ENCODE measurements around the gene ATE1.
"Not testable (repeated sequence)": the region's sequence is repeated elsewhere in the genome, so short reads cannot be mapped to it uniquely, and the experiment has no call there.

ATE1 gene

DNA sequence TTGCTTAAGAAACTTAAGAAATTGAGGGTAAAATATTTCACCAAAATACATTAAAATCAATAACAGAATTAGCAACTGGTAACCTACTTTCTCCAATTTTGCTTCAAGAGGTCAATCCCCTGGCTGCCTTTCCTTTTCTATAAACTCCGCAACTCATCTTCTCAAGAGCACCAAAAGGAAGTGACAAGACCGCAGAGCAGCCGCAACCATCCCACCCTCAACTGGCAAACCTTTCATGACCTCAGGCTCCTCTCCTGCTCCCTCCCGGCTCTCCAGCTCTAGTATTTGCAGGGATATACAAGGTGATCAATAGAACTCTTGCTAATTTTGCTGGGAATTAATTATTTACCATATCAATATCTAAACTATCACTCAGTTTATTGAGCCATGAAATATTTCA lies 88.9 kb downstream of the ATE1 start:
- no peak overlapping the region for H3K4me3 ChIP-seq (ENCODE audit: low read length)
- peaks cover 21% of the 10 kb centered on the region for H3K36me3 ChIP-seq (ENCODE audit: control insufficient read depth, low read depth, low read length)
- H3K27me3 ChIP-seq (ENCODE audit: control insufficient read depth, insufficient read depth, low read length), result no peaks in the 10 kb centered on the region
- H3K9ac ChIP-seq (ENCODE audit: low read length), result no peak overlapping the region
- H3K27ac ChIP-seq (ENCODE audit: low read length), result no peak overlapping the region
- no peaks in the 10 kb centered on the region for H3K9me3 ChIP-seq (ENCODE audit: control insufficient read depth, low read depth, low read length)
- no peaks in the 10 kb centered on the region for H3K4me1 ChIP-seq (ENCODE audit: control insufficient read depth, low read depth, low read length)

DNA sequence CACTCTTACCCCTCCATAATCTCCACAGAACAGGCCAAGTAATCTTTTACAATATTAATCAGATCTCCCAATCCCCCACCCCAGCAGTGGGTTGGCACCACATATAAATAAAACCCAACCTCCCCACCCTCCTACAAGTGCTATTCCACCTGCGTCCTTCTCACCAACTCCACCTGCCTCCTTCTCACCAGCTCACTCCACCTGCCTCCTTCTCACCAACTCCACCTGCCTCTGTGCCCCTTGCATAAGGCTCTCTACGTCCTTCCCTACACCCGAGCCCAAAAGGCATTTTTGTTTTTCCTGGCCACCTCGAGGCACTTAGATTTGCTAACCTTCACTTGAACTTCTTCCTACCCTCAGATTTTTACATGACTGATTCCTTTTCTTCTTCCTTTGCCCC lies 89.7 kb downstream of the ATE1 start:
- Histone ChIP-seq H3K27ac (ENCODE audit: low read length) (no peak overlapping the region), H3K27me3 (ENCODE audit: control insufficient read depth, insufficient read depth, low read length) (no peaks in the 10 kb centered on the region), H3K9ac (ENCODE audit: low read length) (no peak overlapping the region), H3K9me3 (ENCODE audit: control insufficient read depth, low read depth, low read length) (no peaks in the 10 kb centered on the region), H3K36me3 (ENCODE audit: control insufficient read depth, low read depth, low read length) (peaks cover 21% of the 10 kb centered on the region), H3K4me1 (ENCODE audit: control insufficient read depth, low read depth, low read length) (no peaks in the 10 kb centered on the region), H3K4me3 (ENCODE audit: low read length) (no peak overlapping the region)

DNA sequence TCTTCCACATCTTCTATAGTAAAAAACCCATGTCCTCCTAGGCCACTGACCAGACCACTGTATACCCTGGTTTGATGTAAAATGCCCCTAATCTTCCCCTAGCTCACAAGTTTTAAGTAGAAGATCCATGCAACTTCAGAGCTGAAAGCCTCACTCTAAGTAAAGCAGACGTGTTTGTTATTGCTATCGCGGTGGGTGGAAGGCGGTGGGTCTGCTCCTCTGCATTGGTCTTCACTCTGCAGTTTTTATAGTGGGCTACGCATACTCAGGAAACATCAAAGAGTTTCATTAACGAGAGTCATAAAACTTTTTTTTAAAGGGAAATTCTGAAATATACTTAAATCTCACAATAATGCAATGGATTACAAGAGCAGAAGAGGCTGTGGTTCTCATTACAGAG lies 91.7 kb downstream of the ATE1 start:
- Histone ChIP-seq H3K27me3 (ENCODE audit: control insufficient read depth, insufficient read depth, low read length) (no peaks in the 10 kb centered on the region), H3K4me3 (ENCODE audit: low read length) (no peak overlapping the region), H3K9ac (ENCODE audit: low read length) (no peak overlapping the region), H3K36me3 (ENCODE audit: control insufficient read depth, low read depth, low read length) (peaks cover 21% of the 10 kb centered on the region), H3K9me3 (ENCODE audit: control insufficient read depth, low read depth, low read length) (no peaks in the 10 kb centered on the region), H3K27ac (ENCODE audit: low read length) (no peak overlapping the region), H3K4me1 (ENCODE audit: control insufficient read depth, low read depth, low read length) (no peaks in the 10 kb centered on the region)

DNA sequence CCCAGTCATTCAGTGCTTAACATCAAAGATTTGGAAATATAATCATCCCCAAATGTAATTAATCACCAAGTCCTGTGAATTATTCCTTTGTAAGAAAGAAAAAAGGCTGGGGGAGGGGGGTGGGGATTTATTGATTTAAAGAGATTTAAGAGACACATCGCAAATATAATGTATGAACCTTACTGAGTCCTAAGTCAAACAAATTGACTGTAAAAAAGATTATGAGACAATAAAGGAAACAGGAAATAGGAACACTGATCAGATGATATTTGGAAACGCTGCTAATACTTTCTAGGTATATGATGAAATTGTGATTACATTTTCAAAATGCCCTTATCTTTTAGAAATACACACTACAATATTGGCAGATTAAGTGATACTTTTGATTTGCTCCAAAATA lies 92.5 kb downstream of the ATE1 start:
- Histone ChIP-seq H3K27me3 (ENCODE audit: control insufficient read depth, insufficient read depth, low read length) (no peaks in the 10 kb centered on the region), H3K27ac (ENCODE audit: low read length) (no peak overlapping the region), H3K4me1 (ENCODE audit: control insufficient read depth, low read depth, low read length) (no peaks in the 10 kb centered on the region), H3K9ac (ENCODE audit: low read length) (no peak overlapping the region), H3K36me3 (ENCODE audit: control insufficient read depth, low read depth, low read length) (peaks cover 21% of the 10 kb centered on the region), H3K9me3 (ENCODE audit: control insufficient read depth, low read depth, low read length) (no peaks in the 10 kb centered on the region), H3K4me3 (ENCODE audit: low read length) (no peak overlapping the region)

DNA sequence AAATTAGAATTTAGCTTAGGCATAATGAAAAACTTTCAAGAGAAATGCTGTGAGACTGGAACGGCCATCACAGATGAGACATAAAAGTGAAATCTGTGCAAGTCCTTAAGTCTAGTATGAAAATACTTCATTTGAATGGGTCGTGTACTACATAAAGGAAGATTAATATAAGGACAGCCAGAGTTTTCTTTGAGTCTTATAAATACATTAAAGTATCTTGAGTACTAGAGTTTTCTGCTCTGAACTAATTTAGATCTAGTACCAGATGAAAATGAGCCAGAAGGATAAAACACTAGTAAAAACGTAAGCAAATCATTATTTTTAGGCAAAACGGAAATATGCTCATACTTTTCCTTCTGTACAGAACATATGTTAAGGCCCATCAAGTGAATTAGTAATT lies 93.1 kb downstream of the ATE1 start:
- H3K27me3 ChIP-seq (ENCODE audit: control insufficient read depth, insufficient read depth, low read length), result no peaks in the 10 kb centered on the region
- peaks cover 21% of the 10 kb centered on the region for H3K36me3 ChIP-seq (ENCODE audit: control insufficient read depth, low read depth, low read length)
- H3K27ac ChIP-seq (ENCODE audit: low read length), result no peak overlapping the region
- no peaks in the 10 kb centered on the region for H3K9me3 ChIP-seq (ENCODE audit: control insufficient read depth, low read depth, low read length)
- H3K4me1 ChIP-seq (ENCODE audit: control insufficient read depth, low read depth, low read length), result no peaks in the 10 kb centered on the region
- no peak overlapping the region for H3K4me3 ChIP-seq (ENCODE audit: low read length)
- no peak overlapping the region for H3K9ac ChIP-seq (ENCODE audit: low read length)

DNA sequence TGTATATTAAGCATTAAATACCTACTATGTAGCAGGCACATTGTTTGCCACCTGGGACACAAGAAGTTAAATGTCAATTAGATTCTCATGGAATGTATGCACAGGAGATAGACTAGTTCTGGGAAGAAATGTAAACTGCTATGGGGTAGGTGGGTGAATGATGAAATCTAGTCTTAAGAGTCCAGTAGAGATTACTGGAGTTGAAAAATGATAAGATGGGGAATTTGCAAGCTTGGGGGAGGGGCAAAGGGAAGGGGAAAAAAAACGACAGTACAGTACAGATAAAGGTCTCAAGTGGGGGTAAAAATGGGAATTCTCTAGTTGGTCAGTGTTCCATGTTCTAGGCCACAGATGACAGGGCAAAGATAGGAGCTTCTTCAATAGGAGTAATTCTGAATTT lies 94.4 kb downstream of the ATE1 start:
- H3K4me3 ChIP-seq (ENCODE audit: low read length), result no peak overlapping the region
- no peaks in the 10 kb centered on the region for H3K9me3 ChIP-seq (ENCODE audit: control insufficient read depth, low read depth, low read length)
- no peak overlapping the region for H3K27ac ChIP-seq (ENCODE audit: low read length)
- no peak overlapping the region for H3K9ac ChIP-seq (ENCODE audit: low read length)
- no peaks in the 10 kb centered on the region for H3K4me1 ChIP-seq (ENCODE audit: control insufficient read depth, low read depth, low read length)
- peaks cover 23% of the 10 kb centered on the region for H3K36me3 ChIP-seq (ENCODE audit: control insufficient read depth, low read depth, low read length)
- H3K27me3 ChIP-seq (ENCODE audit: control insufficient read depth, insufficient read depth, low read length), result no peaks in the 10 kb centered on the region

DNA sequence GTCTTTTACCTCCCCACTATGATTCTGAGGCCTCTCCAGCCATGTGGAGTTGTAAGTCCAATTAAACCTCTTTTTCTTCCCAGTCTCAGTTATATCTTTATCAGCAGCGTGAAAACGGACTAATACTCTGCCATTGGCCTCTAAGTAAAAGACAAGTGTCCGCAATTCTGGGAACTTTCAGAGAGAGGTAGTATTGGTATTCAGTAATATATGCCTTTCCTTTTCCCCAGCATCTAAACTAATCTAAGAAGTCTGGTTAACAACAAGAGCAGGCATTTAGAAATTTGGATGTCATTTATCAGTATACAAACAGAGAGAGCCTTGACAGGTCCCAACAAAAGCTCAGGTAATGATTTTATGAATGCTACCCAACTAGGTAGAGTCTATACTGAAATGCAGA lies 95.2 kb downstream of the ATE1 start:
- Histone ChIP-seq H3K36me3 (ENCODE audit: control insufficient read depth, low read depth, low read length) (peaks cover 29% of the 10 kb centered on the region), H3K9ac (ENCODE audit: low read length) (no peak overlapping the region), H3K9me3 (ENCODE audit: control insufficient read depth, low read depth, low read length) (no peaks in the 10 kb centered on the region), H3K4me1 (ENCODE audit: control insufficient read depth, low read depth, low read length) (no peaks in the 10 kb centered on the region), H3K27me3 (ENCODE audit: control insufficient read depth, insufficient read depth, low read length) (no peaks in the 10 kb centered on the region), H3K27ac (ENCODE audit: low read length) (no peak overlapping the region), H3K4me3 (ENCODE audit: low read length) (no peak overlapping the region)

DNA sequence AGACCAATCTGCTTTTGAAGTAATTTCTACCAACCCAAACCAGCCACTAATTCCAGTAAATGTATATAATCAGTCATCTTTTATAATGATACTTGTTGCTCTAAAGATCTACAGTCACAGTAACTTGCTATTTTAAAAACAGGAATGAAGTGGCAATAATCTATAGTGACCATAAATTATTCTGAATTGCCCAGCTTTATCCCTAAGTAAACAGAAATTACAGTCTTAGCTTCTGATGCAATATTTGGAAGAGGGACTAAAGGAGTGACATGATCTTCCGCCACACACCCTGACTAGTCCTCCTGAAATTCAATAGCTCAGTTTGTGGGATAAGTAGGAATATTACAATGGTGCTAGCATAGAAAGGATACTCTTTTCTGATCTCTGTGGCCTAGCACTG lies 96.1 kb downstream of the ATE1 start:
- H3K9ac ChIP-seq (ENCODE audit: low read length), result no peak overlapping the region
- H3K4me3 ChIP-seq (ENCODE audit: low read length), result no peak overlapping the region
- no peak overlapping the region for H3K27ac ChIP-seq (ENCODE audit: low read length)
- H3K27me3 ChIP-seq (ENCODE audit: control insufficient read depth, insufficient read depth, low read length), result no peaks in the 10 kb centered on the region
- no peaks in the 10 kb centered on the region for H3K4me1 ChIP-seq (ENCODE audit: control insufficient read depth, low read depth, low read length)
- H3K36me3 ChIP-seq (ENCODE audit: control insufficient read depth, low read depth, low read length), result peaks cover 29% of the 10 kb centered on the region
- no peaks in the 10 kb centered on the region for H3K9me3 ChIP-seq (ENCODE audit: control insufficient read depth, low read depth, low read length)

DNA sequence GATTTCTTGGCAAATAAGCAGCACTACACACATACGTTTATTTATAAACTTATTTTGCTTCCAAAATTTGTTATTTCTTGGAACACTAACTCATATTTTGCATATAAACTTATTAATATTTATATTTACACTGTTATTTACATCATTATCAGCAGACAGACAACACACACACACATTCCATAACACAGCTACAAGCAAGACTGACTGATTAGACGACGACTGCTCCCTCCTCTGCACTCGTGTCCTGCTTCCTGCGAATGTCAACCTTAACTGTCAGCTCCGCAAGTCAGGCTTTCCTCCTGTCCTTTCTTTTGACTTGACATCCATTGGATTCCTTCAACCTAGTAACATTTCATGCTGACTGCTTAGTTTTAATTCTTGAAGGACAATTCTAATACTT lies 96.6 kb downstream of the ATE1 start:
- H3K9ac ChIP-seq (ENCODE audit: low read length), result no peak overlapping the region
- H3K9me3 ChIP-seq (ENCODE audit: control insufficient read depth, low read depth, low read length), result no peaks in the 10 kb centered on the region
- H3K27ac ChIP-seq (ENCODE audit: low read length), result no peak overlapping the region
- H3K4me1 ChIP-seq (ENCODE audit: control insufficient read depth, low read depth, low read length), result no peaks in the 10 kb centered on the region
- no peaks in the 10 kb centered on the region for H3K27me3 ChIP-seq (ENCODE audit: control insufficient read depth, insufficient read depth, low read length)
- H3K36me3 ChIP-seq (ENCODE audit: control insufficient read depth, low read depth, low read length), result peaks cover 29% of the 10 kb centered on the region
- H3K4me3 ChIP-seq (ENCODE audit: low read length), result no peak overlapping the region

DNA sequence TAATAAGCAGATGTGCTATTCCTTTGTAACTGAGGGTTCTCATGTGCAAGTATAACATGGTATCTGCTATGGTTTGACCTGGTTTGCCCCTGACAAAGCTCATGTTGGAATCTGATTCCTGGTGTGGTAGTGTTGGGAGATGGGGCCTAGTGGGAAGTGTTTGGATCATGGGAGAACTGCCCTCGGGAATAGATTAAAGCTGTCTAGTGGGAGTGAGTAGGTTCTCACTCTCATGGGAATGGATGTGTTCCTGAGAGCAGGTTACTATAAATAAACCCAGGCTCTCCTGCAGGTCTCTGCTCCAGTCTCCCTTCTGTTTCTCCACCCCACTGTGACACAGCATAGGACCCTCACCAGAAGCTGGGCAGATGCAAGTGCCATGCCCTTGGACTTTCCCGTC lies 97.7 kb downstream of the ATE1 start:
- no peak overlapping the region for H3K9ac ChIP-seq (ENCODE audit: low read length)
- H3K9me3 ChIP-seq (ENCODE audit: control insufficient read depth, low read depth, low read length), result no peaks in the 10 kb centered on the region
- H3K27ac ChIP-seq (ENCODE audit: low read length), result no peak overlapping the region
- H3K36me3 ChIP-seq (ENCODE audit: control insufficient read depth, low read depth, low read length), result peaks cover 19% of the 10 kb centered on the region
- no peak overlapping the region for H3K4me3 ChIP-seq (ENCODE audit: low read length)
- H3K27me3 ChIP-seq (ENCODE audit: control insufficient read depth, insufficient read depth, low read length), result no peaks in the 10 kb centered on the region
- no peaks in the 10 kb centered on the region for H3K4me1 ChIP-seq (ENCODE audit: control insufficient read depth, low read depth, low read length)

DNA sequence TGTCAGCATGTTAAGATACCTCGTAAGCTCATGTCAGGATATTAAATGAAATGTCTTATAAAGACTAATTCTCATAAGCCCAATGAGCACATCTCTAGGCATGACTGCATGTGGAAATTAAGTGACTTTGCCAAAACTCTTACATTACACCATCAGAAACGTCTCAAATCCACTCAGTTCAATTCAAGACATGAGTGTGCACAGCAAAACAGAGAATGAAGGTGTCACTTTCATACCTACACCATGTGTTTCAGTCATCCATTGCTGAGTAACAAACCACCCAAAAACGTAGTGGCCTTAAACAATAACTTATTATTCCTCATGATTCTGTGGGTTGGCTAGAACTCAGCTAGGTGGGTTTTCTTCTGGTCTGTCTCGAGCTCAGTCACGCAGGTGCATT lies 99.8 kb downstream of the ATE1 start:
- H3K4me1 ChIP-seq (ENCODE audit: control insufficient read depth, low read depth, low read length), result no peaks in the 10 kb centered on the region
- H3K9me3 ChIP-seq (ENCODE audit: control insufficient read depth, low read depth, low read length), result no peaks in the 10 kb centered on the region
- no peaks in the 10 kb centered on the region for H3K27me3 ChIP-seq (ENCODE audit: control insufficient read depth, insufficient read depth, low read length)
- no peak overlapping the region for H3K4me3 ChIP-seq (ENCODE audit: low read length)
- H3K27ac ChIP-seq (ENCODE audit: low read length), result no peak overlapping the region
- no peak overlapping the region for H3K9ac ChIP-seq (ENCODE audit: low read length)
- H3K36me3 ChIP-seq (ENCODE audit: control insufficient read depth, low read depth, low read length), result peaks cover 8% of the 10 kb centered on the region

DNA sequence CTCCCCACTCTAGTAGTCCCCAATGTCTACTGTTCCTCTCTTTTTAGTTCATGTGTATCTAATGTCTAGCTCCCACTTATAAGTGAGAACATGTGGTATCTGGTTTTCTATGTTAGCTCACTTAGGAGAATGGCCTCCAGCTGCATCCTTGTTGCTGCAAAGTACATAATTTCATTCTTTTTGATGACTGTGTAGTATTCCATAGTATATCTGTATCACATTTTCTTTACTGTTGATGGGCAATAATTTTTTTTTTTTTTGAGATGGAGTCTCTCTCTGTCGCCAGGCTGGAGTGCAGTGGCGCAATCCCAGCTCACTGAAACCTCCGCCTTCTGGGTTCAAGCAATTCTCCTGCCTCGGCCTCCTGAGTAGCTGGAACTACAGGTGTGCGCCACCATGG lies 101.1 kb downstream of the ATE1 start:
- H3K27me3 ChIP-seq (ENCODE audit: control insufficient read depth, insufficient read depth, low read length), result not testable (repeated sequence)

More for the DNA sequence above, 101.1 kb downstream of the ATE1 start:
- H3K36me3 ChIP-seq (ENCODE audit: control insufficient read depth, low read depth, low read length); H3K4me3 ChIP-seq (ENCODE audit: low read length); H3K4me1 ChIP-seq (ENCODE audit: control insufficient read depth, low read depth, low read length); H3K9ac ChIP-seq (ENCODE audit: low read length); H3K27ac ChIP-seq (ENCODE audit: low read length); H3K9me3 ChIP-seq (ENCODE audit: control insufficient read depth, low read depth, low read length): not testable (repeated sequence)

Measured in iPS-18a (cell line).